Inferior parietal cortex (tissue), 1 donor: ENCODE results near the gene BPGM.

Source experiments
- DNase-seq: peaks from one replicate; pipeline ENCODE4 v3.0.0-alpha.2; 2016; ENCODE audit errors: extremely low spot score

The BPGM gene

GRCh38 chr7:134646425-134647305 is at the start of gene BPGM:
TSS of gene BPGM (plus strand) at chr7:134646853. CDS start at chr7:134661508, 14,655 bp downstream.
- DNase-seq, result peak; percentile 100

GRCh38 chr7:134599371-134599770 is 47.3 kb upstream of the BPGM start:
- peak; percentile 34 for DNase-seq

GRCh38 chr7:134601459-134601858 is 45.2 kb upstream of the BPGM start:
- no peak for DNase-seq

- DNase-seq, result peak; percentile 29
Measured at GRCh38 chr7:134602881-134603451, 43.7 kb upstream of the BPGM start.

- peak; percentile 89 for DNase-seq
Measured at GRCh38 chr7:134605978-134606923, 40.4 kb upstream of the BPGM start.

- no peak for DNase-seq
Measured at GRCh38 chr7:134611611-134612151, 35.0 kb upstream of the BPGM start.

- DNase-seq, result no peak
Measured at GRCh38 chr7:134612197-134612596, 34.5 kb upstream of the BPGM start.

- no peak for DNase-seq
Measured at GRCh38 chr7:134613623-134614347, 32.9 kb upstream of the BPGM start.

GRCh38 chr7:134616611-134617010 is 30.0 kb upstream of the BPGM start:
- DNase-seq, result no peak

- DNase-seq, result no peak
Measured at GRCh38 chr7:134618756-134619530, 27.7 kb upstream of the BPGM start.

- DNase-seq, result peak; percentile 37
Measured at GRCh38 chr7:134619627-134620331, 26.9 kb upstream of the BPGM start.

GRCh38 chr7:134622303-134622995 is 24.2 kb upstream of the BPGM start:
- no peak for DNase-seq

- DNase-seq, result no peak
Measured at GRCh38 chr7:134623193-134623592, 23.5 kb upstream of the BPGM start.

GRCh38 chr7:134625550-134625949 is 21.1 kb upstream of the BPGM start:
- no peak for DNase-seq

GRCh38 chr7:134627109-134627774 is 19.4 kb upstream of the BPGM start:
- DNase-seq, result no peak

GRCh38 chr7:134627775-134628153 is 18.9 kb upstream of the BPGM start:
- no peak for DNase-seq

- no peak for DNase-seq
Measured at GRCh38 chr7:134629445-134629844, 17.2 kb upstream of the BPGM start.

GRCh38 chr7:134630237-134630636 is 16.4 kb upstream of the BPGM start:
- DNase-seq, result no peak

GRCh38 chr7:134630893-134631292 is 15.8 kb upstream of the BPGM start:
- no peak for DNase-seq
